HEK293 (cell line): ENCODE data around the gene LYPD3.
"Not testable (repeated sequence)": the region's sequence is repeated elsewhere in the genome, so short reads cannot be mapped to it uniquely, and the experiment has no call there.

ENCODE experiments used
- CTCF ChIA-PET: fragments of 350-600 bp; formaldehyde crosslinking; extraction: SDS; loops from one replicate; lab custom pipeline; 2021; ENCODE audit warnings: antibody characterized with exemption; lab: Yijun Ruan, JAX
- POLR2A ChIA-PET: fragments of 300-600 bp; formaldehyde crosslinking; extraction: SDS; loops from one replicate; lab custom pipeline; 2020; ENCODE audit warnings: antibody characterized with exemption, inconsistent platforms; lab: Yijun Ruan, JAX
- H3K27ac ChIP-seq: fragments of 200-500 bp; sonication (Bioruptor generic); 2 replicates; pipeline ENCODE4 v1.5.1; 2014; ENCODE audit warnings: low read depth, low read length, control low read depth, inconsistent platforms; ENCODE audit errors: extremely low read depth
- H3K36me3 ChIP-seq, 2 experiments: fragments of 200-500 bp in 1 of 2; sonication (Bioruptor generic) in 1 of 2; 1 replicate in 1 of 2; 2 replicates in 1 of 2; pipeline ENCODE4 v1.5.1; 2014 to 2017; ENCODE audit warnings: inconsistent platforms in 2 of 2, low read length in 2 of 2; ENCODE audit not compliant: control insufficient read depth in 2 of 2, insufficient read depth in 1 of 2
- H3K4me1 ChIP-seq: fragments of 200-500 bp; sonication (Bioruptor generic); 2 replicates; pipeline ENCODE4 v1.5.1; 2014; ENCODE audit warnings: mild to moderate bottlenecking, low read length, inconsistent platforms; ENCODE audit not compliant: control insufficient read depth, insufficient read depth
- H3K4me3 ChIP-seq: 2 replicates; pipeline ENCODE4 v1.5.1; 2011; ENCODE audit warnings: low read depth, mild to moderate bottlenecking, control low read depth, low read length, moderate library complexity
- H3K9me3 ChIP-seq: fragments of 200-500 bp; sonication (Bioruptor generic); 2 replicates; pipeline ENCODE4 v1.5.1; 2014; ENCODE audit warnings: low read depth, low read length, inconsistent platforms; ENCODE audit not compliant: control insufficient read depth, insufficient read depth
- IKZF3 ChIP-seq: fragments of 450-650 bp; IDR thresholded peaks from 2 replicates; pipeline ENCODE4 v1.5.0; 2018; ENCODE audit warnings: missing biosample characterization, mild to moderate bottlenecking, missing genetic modification characterization, moderate library complexity
- KLF1 ChIP-seq: fragments of 450-650 bp; formaldehyde crosslinking; IDR thresholded peaks from 2 replicates; pipeline ENCODE4 v1.5.1; 2016; ENCODE audit warnings: missing biosample characterization, missing genetic modification characterization
- MZF1 ChIP-seq: fragments of 450-650 bp; formaldehyde crosslinking; IDR thresholded peaks from 2 replicates; pipeline ENCODE4 v1.5.1; 2017; ENCODE audit warnings: missing biosample characterization, missing genetic modification characterization, borderline replicate concordance
- ZNF121 ChIP-seq: fragments of 450-650 bp; formaldehyde crosslinking; IDR thresholded peaks from 2 replicates; pipeline ENCODE4 v1.5.1; 2016; ENCODE audit warnings: missing biosample characterization, missing genetic modification characterization
- ZNF148 ChIP-seq: fragments of 450-650 bp; formaldehyde crosslinking; IDR thresholded peaks from 2 replicates; pipeline ENCODE4 v1.5.0; 2017; ENCODE audit warnings: missing biosample characterization, missing genetic modification characterization, borderline replicate concordance
- ZNF155 ChIP-seq: fragments of 450-650 bp; formaldehyde crosslinking; IDR thresholded peaks from 2 replicates; pipeline ENCODE4 v1.5.1; 2016; ENCODE audit warnings: missing biosample characterization, missing genetic modification characterization
- ZNF2 ChIP-seq: fragments of 450-650 bp; formaldehyde crosslinking; IDR thresholded peaks from 2 replicates; pipeline ENCODE4 v1.5.1; 2016; ENCODE audit warnings: missing biosample characterization, missing genetic modification characterization
- ZNF23 ChIP-seq: fragments of 450-650 bp; formaldehyde crosslinking; IDR thresholded peaks from 2 replicates; pipeline ENCODE4 v1.5.1; 2016; ENCODE audit warnings: missing biosample characterization, missing genetic modification characterization, borderline replicate concordance
- ZNF311 ChIP-seq: fragments of 450-650 bp; formaldehyde crosslinking; IDR thresholded peaks from 2 replicates; pipeline ENCODE4 v1.5.1; 2017; ENCODE audit warnings: missing biosample characterization, missing genetic modification characterization, borderline replicate concordance
- ZNF335 ChIP-seq: fragments of 450-650 bp; formaldehyde crosslinking; conservative IDR thresholded peaks from 2 replicates; pipeline ENCODE4 v1.5.1; 2016; ENCODE audit warnings: missing biosample characterization, missing genetic modification characterization
- ZNF366 ChIP-seq: fragments of 450-650 bp; formaldehyde crosslinking; conservative IDR thresholded peaks from 2 replicates; pipeline ENCODE4 v1.5.1; 2016; ENCODE audit warnings: missing biosample characterization, missing genetic modification characterization
- ZNF529 ChIP-seq: fragments of 450-650 bp; formaldehyde crosslinking; IDR thresholded peaks from 2 replicates; pipeline ENCODE4 v1.5.1; 2017; ENCODE audit warnings: missing genetic modification characterization, missing biosample characterization; ENCODE audit not compliant: insufficient replicate concordance
- ZNF561 ChIP-seq: fragments of 450-650 bp; IDR thresholded peaks from 2 replicates; pipeline ENCODE4 v1.5.1; 2018; ENCODE audit warnings: missing biosample characterization, missing genetic modification characterization, borderline replicate concordance
- ZNF747 ChIP-seq: fragments of 450-650 bp; formaldehyde crosslinking; IDR thresholded peaks from 2 replicates; pipeline ENCODE4 v1.5.1; 2016; ENCODE audit warnings: missing biosample characterization, missing genetic modification characterization

The LYPD3 gene

GRCh38 chr19:43439032-43439708, 26.2 kb downstream of the LYPD3 start (continued):
- TF ChIP-seq IKZF3 (tag by site-specific recombination): no peak
- TF ChIP-seq ZNF561 (tag by site-specific recombination): no peak

DNA sequence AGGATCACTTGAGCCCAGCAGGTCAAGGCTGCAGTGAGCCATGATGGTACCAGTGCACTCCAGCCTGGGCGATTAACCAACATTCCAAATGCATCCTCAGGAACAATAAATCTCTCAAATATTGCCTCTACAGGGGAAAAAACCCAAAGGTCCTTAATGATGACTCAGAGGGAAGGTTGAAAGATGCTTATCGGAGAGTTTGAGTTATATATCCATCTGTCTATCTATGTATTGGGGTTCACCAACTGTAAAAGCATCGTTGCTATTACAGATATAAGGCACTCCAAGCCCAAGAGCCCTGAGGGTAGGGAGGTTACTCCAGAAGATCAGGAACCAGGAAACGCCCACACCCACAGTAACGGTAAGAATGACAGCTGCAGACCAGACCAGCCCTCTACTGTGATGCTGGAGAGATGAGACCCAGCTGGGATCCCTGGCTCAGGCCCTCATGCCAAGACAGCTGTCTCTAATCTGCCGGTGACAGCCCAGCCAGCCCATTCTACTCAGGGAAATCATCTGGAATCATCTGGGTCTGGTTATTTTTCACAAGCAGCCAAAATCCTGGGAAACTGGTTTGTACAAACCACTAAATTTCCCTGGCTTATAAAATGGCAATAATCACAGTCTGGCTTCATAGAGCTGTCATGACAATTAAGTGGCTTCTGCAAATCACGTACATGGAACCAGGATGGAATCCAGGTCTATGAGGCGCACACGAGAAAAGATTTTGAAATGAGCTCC, 26.9 kb downstream of the LYPD3 start:
- CTCF ChIA-PET: interaction anchor here (0.5 to 13.5 kb wide), 15 partner anchors 8 to 327 kb away, joined by 3 to 749 read pairs (median 5); partner anchors contain the start of gene ETHE1
- TF ChIP-seq ZNF311 (tag by site-specific recombination) (no peak), ZNF335 (tag by site-specific recombination) (peak; percentile 31; the same call in 1 of the 2 replicates), KLF1 (tag by site-specific recombination) (peak; percentile 41; the same call in 1 of the 2 replicates), ZNF23 (tag by site-specific recombination) (no peak), ZNF2 (tag by site-specific recombination) (no peak), ZNF747 (tag by site-specific recombination) (no peak)
- peaks cover 3% of the 10 kb centered on the region for H3K9me3 ChIP-seq
- POLR2A ChIA-PET: interaction anchor here (0.6 to 2.2 kb wide), 9 partner anchors 10 to 150 kb away, joined by 3 to 11 read pairs (median 3); partner anchors contain the start of gene PHLDB3
- H3K27ac ChIP-seq: no peak overlapping the region
- H3K36me3 ChIP-seq: no peaks in the 10 kb centered on the region; a peak in 1 of 3 replicates
- peaks cover 10% of the 10 kb centered on the region for H3K4me1 ChIP-seq
- no peak overlapping the region for H3K4me3 ChIP-seq

GRCh38 chr19:43437712-43438111, 27.7 kb downstream of the LYPD3 start:
- Histone ChIP-seq H3K4me1 (peaks cover 10% of the 10 kb centered on the region), H3K27ac (no peak overlapping the region), H3K4me3 (no peak overlapping the region), H3K9me3 (peaks cover 3% of the 10 kb centered on the region), H3K36me3 (no peaks in the 10 kb centered on the region; a peak in 1 of 3 replicates)
- TF ChIP-seq ZNF155 (tag by site-specific recombination): no peak
- TF ChIP-seq ZNF121: 0 out of 2 replicates have a peak, but pooled peaks have one; percentile 26
- no peak for TF ChIP-seq MZF1
- ChIA-PET POLR2A (no interaction called here), CTCF (interaction anchor here (1.0 to 13.5 kb wide), 4 partner anchors 9 to 85 kb away, joined by 3 to 749 read pairs (median 196); partner anchors contain the start of gene ETHE1)

- H3K4me3 ChIP-seq, H3K9me3 ChIP-seq, H3K36me3 ChIP-seq, POLR2A ChIA-PET, H3K27ac ChIP-seq, H3K4me1 ChIP-seq: not testable (repeated sequence)
- CTCF ChIA-PET: interaction anchor here (1.0 to 13.5 kb wide), 5 partner anchors 10 to 85 kb away, joined by 3 to 749 read pairs (median 176); partner anchors contain the start of gene ETHE1
Measured at GRCh38 chr19:43437284-43437683, 28.1 kb downstream of the LYPD3 start.

- Histone ChIP-seq H3K36me3 (no peaks in the 10 kb centered on the region), H3K4me1 (peaks cover 10% of the 10 kb centered on the region), H3K4me3 (no peak overlapping the region), H3K9me3 (peaks cover 3% of the 10 kb centered on the region), H3K27ac (no peak overlapping the region)
- POLR2A ChIA-PET: interaction anchor here (0.7 kb wide), 3 partner anchors 26 to 309 kb away, joined by 3 to 14 read pairs (median 6); partner anchors contain the start of gene ZNF575
- TF ChIP-seq ZNF148 (tag by site-specific recombination): peak; percentile 51; the same call in 1 of the 2 replicates
- TF ChIP-seq ZNF366 (tag by site-specific recombination): peak; percentile 93
- no peak for TF ChIP-seq ZNF529 (tag by site-specific recombination)
- CTCF ChIA-PET: interaction anchor here (0.6 to 13.5 kb wide), 12 partner anchors 11 to 202 kb away, joined by 3 to 217 read pairs (median 4); no protein-coding TSS in a partner anchor
Measured at GRCh38 chr19:43435775-43436174, 29.6 kb downstream of the LYPD3 start.
